ENCODE results near the gene CLCN2.

DNA sequence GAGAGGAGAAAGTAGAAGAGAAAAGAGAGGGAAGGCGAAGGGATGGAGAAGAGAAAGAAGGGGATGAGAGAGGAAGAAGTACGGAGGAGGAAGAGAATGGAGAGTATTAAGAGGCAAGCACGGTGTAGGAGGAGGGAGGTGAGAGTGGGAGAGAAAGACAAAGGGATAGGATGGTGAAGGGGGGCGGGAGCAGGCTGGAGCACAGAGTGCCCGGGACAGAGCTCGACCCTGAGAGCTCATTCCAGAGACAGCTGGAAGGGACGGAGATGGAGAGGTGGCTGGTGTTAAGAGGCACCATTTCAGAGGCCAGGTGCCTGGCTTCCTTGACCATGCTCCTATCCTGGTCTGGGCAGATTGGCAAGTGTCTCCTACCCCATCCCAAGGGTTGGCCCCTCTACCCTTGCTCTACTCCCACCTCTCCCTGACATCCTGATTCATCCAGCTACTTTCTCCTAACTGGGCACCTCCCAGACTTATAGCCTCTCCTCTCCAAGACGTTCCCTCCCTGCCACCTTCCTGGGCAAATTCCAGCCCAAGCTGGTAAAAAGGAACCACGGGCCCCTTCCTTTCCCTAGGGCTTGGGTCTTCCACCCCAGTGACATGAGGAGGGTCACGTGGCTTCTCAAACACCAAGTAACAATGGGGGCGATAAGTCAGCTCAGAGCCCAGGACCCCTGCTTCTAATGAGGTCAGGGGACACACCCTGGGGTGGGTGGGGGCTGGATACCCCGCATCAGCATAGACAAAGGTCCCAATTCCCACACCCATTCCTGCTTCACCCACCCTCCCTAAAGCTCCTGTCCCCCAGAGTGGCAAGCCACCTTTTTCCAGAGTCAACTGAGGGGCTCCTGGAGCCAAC is 1.1 kb downstream of the CLCN2 start:
- TF ChIP-seq EZH2phosphoT487 (IDR thresholded peaks at IDR 0.05; ENCODE audit: insufficient read depth, low read depth) (no peak), EZH2 (IDR thresholded peaks at IDR 0.05; ENCODE audit: insufficient read depth, poor library complexity, severe bottlenecking) (no peak)

Data from GM23248 (cell line).